Activated naive CD8-positive, alpha-beta T cell treated with anti-CD3 and anti-CD28 coated beads, Interleukin-2, amount 50 U/mL, for 16 hours (primary cell): Measurements from ENCODE around the gene EAPP.
"Not testable (repeated sequence)": the region's sequence is repeated elsewhere in the genome, so short reads cannot be mapped to it uniquely, and the experiment has no call there.

Experiments
- DNase-seq: peaks from one replicate; pipeline ENCODE4 v3.0.0-alpha.2; 2020; ENCODE audit warnings: low read depth, low spot score

The EAPP gene

DNA sequence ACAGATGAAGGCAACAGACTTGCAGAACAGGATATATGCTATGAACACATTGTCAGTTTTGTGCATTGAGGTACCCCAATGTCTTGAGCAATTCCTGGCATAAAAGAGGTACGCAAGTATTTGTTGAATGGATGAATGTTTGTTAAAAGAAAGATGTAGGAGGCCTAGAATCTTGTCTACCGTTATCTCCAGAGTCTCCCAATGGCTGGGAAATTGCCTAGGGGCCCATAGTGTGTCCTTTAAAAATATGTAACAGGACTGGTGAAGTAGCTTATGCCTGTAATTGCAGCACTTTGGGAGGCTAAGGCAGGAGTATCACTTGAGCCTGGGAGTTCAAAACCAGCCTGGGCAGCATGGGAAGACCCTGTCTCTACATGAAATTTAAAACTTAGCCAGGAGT, 57.0 kb downstream of the EAPP start:
- no peak for DNase-seq

DNA sequence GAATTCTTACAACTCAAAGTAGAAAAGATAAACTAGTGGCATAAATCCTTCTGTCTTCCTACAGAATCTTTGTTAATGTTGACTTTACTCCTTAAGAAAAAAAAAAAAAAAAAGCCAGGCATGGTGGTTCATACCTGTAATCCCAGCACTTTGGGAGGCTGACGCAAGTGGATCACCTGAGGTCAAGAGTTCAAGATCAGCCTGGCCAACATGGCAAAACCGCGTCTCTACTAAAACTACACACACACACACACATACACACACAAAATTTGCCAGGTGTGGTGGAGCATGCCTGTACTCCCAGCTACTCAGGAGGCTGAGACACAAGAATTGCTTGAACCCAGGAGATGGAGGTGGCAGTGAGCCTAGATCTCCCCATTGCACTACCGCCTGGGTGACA, 59.8 kb downstream of the EAPP start:
- DNase-seq, result no peak

DNA sequence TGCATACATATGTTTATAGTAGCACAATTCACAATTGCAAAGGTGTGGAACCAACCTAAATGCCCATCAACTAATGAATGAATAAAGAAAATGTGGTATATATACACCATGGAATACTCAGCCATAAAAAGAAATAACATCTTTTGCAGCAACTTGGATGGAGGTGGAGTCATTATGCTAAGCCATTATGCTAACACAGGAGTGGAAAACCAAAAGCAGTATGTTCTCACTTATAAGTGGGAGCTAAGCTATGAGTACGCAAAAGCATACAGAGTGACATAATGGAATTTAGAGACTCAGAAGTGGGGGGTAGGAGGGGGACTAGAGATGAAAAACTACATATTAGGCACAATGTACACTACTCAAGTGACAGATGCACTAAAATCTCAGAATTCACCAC, 61.2 kb downstream of the EAPP start:
- no peak for DNase-seq

DNA sequence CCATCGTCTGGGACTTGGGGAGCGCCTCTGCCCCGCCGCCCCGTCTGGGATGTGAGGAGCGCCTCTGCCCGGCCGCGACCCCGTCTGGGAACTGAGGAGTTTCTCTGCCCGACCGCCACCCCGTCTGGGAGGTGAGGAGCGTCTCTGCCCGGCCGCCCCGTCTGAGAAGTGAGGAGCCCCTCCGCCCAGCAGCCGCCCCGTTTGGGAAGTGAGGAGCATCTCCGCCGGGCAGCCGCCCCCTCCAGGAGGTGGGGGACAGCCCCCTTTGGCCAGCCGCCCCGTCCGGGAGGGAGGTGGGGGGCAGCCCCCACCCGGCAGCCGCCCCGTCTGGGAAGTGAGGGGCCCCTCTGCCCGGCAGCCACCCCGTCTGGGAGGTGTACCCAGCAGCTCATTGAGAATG, 63.5 kb downstream of the EAPP start:
- not testable (repeated sequence) for DNase-seq

DNA sequence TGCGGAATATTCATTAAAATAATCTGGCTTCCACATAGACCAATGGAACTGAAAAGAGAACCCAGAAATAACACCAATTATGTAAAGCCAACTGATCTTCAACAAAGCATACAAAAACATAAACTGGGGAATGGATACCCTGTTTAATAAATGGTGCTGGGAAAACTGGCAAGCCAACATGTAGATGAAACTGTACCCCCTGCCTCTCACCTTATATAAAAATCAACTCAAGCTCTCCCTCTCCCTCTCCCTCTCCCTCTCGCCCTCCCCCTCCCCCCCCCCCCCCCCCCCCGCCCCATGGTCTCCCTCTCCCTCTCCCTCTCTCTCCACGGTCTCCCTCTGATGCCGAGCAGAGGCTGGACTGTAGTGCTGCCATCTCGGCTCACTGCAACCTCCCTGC, 64.3 kb downstream of the EAPP start:
- DNase-seq, result no peak

DNA sequence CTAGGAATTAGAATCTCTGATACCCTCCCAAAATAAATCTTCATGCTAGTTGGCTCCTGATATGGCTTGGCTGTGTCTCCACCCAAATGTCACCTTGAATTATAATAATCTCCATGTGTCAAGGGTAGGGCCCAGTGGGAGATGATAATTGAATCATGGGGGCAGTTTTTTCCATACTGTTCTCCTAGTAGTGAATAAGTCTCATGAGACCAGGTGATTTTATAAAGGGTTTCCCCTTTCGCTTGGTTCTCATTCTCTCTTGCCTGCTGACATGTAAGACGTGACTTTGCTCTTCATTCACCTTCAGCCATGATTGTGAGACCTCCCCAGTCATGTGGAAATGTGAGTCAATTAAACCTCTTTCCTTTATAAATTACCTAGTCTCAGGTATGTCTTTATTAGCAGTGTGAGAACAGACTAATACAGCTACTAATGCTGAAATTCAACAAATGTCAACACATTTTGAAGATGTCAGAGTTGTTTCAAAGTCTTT, 65.3 kb downstream of the EAPP start:
- no peak for DNase-seq

DNA sequence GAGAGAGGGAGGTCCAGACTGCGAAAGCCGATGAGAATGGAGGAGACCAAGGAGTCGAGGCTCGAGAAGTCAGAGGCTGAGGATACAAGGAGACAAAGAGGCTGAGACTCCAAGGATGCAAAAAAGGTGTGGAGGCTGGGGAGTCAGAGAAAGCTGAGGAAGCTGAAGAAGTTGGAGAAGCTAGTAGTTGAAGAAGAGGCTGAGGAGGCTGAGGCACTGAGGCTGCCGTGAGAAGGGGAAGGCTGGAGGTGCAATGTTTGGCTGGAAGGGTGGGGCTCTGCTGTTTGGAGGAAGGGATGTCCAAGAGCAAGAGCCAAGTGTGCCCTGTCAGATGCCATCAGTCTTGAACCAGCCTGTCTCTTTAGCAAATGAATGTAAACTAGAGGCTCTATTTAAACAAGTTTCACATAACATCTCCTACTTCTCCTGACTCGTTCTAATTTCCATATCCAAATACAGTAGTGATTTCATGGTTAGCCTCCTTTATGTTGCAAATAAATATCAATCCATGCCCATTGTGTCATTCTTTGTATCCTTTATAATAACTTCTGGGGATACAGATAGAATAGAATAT, 66.7 kb downstream of the EAPP start:
- DNase-seq, result no peak

DNA sequence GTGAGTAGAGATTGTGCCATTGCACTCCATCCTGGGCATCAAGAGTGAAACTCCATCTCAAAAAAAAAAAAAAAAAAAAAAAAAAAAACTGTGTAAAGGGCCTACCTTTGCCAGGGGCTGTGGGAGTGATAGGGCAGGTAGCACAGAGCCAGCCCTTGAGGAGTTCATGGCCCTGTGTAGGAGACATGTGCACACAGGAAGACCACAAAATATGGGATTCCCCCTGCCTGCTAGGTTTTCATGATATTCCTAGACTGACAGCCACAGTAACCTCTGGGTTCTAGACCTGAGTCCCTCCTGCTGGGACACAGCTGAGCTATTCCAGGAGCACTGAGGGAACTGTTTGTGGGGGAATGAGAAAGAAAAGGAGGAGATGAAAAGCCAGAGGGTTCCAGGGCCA, 69.2 kb downstream of the EAPP start:
- no peak for DNase-seq

DNA sequence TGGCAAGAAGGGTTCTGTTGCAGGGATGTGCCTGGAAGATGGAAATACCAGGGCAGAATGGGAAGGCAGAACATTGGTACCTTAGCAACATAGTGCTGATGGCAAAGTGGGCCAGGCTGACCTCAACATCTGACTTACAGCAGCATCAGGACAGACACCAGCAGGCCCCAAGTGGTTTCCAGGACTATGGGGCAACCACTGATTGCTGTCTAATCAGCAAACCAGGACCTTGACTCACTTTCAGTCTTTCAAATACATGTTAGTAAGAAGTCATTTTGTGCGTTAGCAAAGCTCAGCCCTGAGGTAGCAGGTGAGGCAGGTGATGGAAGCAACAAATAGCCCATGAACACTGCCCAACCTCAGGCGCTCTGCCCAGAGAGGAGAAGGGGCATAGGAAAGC, 72.8 kb downstream of the EAPP start:
- no peak for DNase-seq
